ENCODE measurements around the gene KLK12. TPM values are rescaled to one million over a fixed set of nuclear protein-coding genes. Genes with fewer than 3 reads are reported as not detected.
A peak's percentile ranks its signal among the peaks of the same experiment; 100 is the strongest.

Gene KLK12
- total RNA-seq, 4 donors from 2014 or later = 1.4 to 4.7 TPM; not detected in 2

DNA sequence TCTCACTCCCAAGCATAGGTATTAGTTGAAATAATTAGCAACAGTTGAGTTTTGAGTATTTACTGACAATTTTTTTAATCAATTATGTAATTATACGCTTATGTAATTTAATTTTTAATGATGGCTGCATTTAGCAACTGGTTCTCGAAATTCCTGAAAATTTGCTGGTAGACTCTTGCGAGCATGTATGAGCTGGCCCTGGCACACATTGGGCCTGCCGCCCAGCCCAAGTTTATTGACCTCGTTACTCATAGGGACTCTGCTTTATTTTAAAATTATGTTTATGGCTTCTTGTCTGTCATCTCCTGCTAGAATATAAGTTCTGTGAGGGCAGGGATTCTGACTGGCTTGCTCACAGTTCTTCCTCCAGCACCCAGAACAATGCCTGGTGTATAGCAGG is 41.2 kb upstream of the KLK12 start:
- Histone ChIP-seq H3K27me3 (no peaks in the 10 kb centered on the region), H3K9me3 (no peaks in the 10 kb centered on the region), H3K27ac (no peak overlapping the region), H3K4me1 (no peaks in the 10 kb centered on the region), H3K4me3 (no peak overlapping the region), H3K36me3 (no peaks in the 10 kb centered on the region)
- DNase-seq = no peak
- TF ChIP-seq, protein P1, sequence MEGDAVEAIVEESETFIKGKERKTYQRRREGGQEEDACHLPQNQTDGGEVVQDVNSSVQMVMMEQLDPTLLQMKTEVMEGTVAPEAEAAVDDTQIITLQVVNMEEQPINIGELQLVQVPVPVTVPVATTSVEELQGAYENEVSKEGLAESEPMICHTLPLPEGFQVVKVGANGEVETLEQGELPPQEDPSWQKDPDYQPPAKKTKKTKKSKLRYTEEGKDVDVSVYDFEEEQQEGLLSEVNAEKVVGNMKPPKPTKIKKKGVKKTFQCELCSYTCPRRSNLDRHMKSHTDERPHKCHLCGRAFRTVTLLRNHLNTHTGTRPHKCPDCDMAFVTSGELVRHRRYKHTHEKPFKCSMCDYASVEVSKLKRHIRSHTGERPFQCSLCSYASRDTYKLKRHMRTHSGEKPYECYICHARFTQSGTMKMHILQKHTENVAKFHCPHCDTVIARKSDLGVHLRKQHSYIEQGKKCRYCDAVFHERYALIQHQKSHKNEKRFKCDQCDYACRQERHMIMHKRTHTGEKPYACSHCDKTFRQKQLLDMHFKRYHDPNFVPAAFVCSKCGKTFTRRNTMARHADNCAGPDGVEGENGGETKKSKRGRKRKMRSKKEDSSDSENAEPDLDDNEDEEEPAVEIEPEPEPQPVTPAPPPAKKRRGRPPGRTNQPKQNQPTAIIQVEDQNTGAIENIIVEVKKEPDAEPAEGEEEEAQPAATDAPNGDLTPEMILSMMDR (IDR thresholded peaks at IDR 0.05) = no peak
- no peak for TF ChIP-seq POLR2A (IDR thresholded peaks at IDR 0.05)

DNA sequence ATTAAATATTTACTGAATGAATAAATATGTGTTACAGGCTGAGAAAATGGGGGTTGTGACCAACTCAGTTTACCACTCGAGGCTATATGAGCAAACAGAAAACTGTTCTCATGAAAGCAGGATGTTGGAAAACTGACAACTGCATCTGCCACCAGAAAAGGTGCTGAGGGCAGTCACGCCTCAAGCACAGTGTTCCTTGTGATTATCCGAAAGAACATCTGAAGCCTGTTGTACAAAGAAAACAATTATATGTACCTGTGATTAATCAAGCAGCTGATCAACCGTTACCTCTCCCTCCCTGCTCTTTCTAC is 36.2 kb upstream of the KLK12 start:
- H3K27me3 ChIP-seq = no peaks in the 10 kb centered on the region
- no peak for DNase-seq
- no peaks in the 10 kb centered on the region for H3K4me1 ChIP-seq
- H3K27ac ChIP-seq = no peak overlapping the region
- H3K9me3 ChIP-seq = no peaks in the 10 kb centered on the region
- TF ChIP-seq, protein P1 (IDR thresholded peaks at IDR 0.05) = no peak
- no peak for TF ChIP-seq POLR2A (IDR thresholded peaks at IDR 0.05)
- no peak overlapping the region for H3K4me3 ChIP-seq
- H3K36me3 ChIP-seq = no peaks in the 10 kb centered on the region

DNA sequence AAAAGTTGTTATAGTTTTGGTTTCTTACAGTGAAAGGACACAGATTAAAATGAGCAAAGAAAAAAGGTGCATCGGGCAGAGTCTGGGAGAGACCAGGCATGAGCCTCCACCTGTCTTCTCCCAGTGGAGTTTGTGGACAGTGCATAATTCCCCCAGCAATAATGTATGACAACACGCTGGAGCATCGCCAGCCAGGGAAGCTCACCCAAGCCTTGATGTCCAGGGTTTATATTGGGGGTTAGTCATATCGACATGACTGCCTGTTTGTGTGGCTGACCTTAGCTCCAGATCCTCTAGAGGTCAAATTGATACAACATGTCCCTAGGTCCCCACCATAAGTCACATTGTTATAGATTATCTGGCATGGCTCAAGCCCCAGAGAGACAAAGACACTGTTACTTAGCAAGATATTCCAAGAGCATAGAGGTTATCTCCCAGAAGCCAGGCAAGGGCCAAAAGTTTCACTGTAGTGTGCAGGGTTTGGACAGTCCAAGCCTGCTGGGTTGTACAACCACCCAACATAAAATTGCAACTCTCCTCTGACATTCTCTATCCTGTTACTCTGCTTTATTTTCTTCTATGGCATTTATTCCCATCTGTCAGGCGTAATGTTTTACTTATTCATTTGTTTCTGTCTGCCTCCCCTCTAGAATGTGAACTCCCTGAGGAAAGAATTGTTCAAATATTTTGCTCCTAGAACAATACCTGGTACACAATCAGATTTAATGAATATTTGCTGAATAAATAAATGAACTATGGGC is 35.7 kb upstream of the KLK12 start:
- Histone ChIP-seq H3K27me3 (no peaks in the 10 kb centered on the region), H3K4me3 (no peak overlapping the region), H3K4me1 (no peaks in the 10 kb centered on the region), H3K9me3 (no peaks in the 10 kb centered on the region), H3K36me3 (no peaks in the 10 kb centered on the region), H3K27ac (no peak overlapping the region)
- no peak for DNase-seq
- TF ChIP-seq POLR2A (IDR thresholded peaks at IDR 0.05) = no peak
- TF ChIP-seq, protein P1 (IDR thresholded peaks at IDR 0.05) = no peak

DNA sequence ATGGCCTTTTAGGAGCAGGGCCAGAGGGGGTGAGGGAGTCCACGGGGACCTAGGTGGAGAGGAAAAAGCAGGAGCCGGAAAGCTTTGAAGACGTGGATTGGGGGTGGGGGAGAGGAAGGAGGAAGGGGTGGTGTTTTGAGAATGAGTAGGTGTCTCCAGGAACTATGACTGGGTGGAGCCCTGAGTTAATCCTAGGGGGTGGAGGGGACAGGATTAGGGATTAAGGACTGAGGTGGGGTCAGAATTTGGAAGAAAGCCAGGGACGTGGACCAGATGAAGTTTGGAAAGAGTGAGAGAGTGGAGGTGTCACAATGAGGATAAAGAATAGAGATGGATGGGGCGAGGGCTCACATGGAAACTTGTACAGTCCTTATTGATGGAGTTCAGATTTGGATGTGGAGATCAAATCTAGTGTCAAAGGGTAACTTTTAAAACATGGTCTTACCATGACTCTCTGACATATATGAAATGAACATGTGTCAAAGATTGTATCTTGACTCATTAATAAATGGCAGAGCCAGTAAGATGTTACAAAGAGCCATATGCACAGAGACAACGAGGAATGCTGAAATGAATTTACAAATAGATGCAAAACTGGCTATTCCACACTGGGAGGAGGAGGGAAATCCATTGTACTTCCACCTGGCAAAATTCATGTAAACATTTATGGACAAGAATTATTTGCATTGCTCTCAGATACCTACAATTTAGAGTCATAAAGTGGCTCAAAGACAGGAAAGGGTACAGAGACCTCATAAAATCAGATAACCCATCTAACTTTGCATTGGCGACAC is 31.8 kb upstream of the KLK12 start:
- no peak overlapping the region for H3K4me3 ChIP-seq
- no peak for DNase-seq
- TF ChIP-seq POLR2A (IDR thresholded peaks at IDR 0.05) = no peak
- TF ChIP-seq, protein P1 (IDR thresholded peaks at IDR 0.05) = no peak

DNA sequence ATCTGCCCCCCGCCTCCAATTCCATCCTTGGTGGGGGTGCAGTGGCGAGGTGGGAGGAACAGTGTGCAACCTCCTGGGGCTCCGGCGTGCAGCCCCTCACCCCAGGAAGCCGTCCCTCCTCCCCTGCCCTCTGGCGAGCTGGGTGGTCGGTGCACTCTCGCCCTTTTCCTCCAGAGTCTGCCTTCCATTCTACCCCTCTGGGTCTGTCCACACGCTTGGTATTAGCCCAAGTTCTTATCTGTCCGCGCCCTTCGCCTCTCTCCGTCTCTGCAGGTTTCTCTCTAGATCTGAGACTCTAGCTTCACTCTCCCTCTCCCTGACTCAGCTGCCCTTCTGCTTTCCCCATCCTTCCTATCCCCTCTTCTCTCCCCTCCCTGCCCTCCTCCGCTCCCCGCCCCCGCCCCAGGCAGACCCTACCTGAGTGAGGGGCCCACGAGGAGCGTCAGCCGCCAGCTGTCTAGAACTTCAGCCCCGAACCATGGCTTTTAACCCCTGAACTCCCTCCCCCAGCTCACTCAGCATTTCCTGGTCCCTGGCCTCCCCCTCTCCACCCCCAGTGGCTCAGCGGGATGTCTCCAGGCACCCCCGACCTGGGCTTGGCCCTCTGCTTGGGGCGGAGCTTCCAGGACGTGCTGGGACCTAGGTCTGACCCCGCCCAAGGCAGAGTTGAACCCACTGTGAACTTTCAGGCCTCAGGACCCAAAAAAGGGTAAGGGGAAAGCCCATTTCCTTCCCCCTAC is 30.6 kb upstream of the KLK12 start:
- Histone ChIP-seq H3K27me3 (no peaks in the 10 kb centered on the region), H3K27ac (no peak overlapping the region), H3K4me1 (peaks cover 0 to 7% (median 0%) of the 10 kb centered on the region in 4 donors), H3K9me3 (no peaks in the 10 kb centered on the region), H3K4me3 (peak overlapping the region in 1 of 4 donors; percentile 27), H3K36me3 (no peaks in the 10 kb centered on the region)
- TF ChIP-seq, protein P1 (IDR thresholded peaks at IDR 0.05) = no peak
- no peak for TF ChIP-seq POLR2A (IDR thresholded peaks at IDR 0.05)
- no peak for DNase-seq

More for the DNA sequence above, 31.8 kb upstream of the KLK12 start:
- H3K36me3 ChIP-seq = no peaks in the 10 kb centered on the region
- H3K27ac ChIP-seq = no peak overlapping the region
- peaks cover 0 to 7% (median 0%) of the 10 kb centered on the region in 4 donors for H3K4me1 ChIP-seq
- no peaks in the 10 kb centered on the region for H3K9me3 ChIP-seq
- H3K27me3 ChIP-seq = no peaks in the 10 kb centered on the region
